Activated CD8-positive, alpha-beta memory T cell treated with anti-CD3 and anti-CD28 coated beads for 24 hours (primary cell): Measurements from ENCODE around the gene SLC4A11.
"Not testable (repeated sequence)": the region's sequence is repeated elsewhere in the genome, so short reads cannot be mapped to it uniquely, and the experiment has no call there.

Experiments
- DNase-seq: peaks from one replicate; pipeline ENCODE4 v3.0.0-alpha.2; 2020

SLC4A11 gene

DNA sequence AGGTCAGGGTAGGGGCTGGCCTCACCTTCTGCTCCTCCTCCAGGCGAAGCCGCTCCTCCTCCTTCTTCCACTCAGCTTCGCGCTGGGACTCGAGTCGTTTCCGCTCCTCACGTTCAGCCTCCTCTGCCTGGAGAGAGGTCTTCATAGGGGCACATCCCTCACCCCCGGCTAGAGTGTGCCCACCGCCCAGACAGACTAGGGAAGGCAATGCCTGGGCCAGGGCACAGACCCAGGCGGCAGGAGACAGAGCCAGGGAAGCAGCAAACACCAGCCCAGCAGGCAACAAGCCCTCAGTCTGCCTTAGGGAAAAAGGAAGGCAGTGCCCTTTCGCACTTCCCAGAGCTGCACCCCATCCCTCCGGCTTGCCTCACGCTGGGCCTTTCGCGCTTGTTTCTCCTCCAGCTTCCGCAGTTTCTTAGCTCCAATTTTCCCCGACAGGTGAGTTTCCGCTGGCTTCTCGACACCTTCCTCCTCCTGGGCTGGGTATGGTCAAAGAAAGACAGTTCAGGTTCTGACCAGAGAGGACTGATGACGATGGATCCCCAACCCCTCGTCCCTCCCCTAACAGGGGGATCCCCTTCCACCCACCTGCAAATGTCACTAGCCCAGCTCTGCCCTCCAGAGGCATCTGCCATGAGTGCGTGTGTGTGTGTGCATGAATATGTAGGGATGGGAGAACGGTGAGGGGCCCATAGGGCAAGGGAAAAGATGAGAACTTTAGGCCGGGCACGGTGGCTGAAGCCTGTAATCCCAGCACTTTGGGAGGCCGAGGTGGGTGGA, 38.8 kb downstream of the SLC4A11 start:
- DNase-seq: no peak

GRCh38 chr20:3199206-3199605, 39.8 kb downstream of the SLC4A11 start:
- no peak for DNase-seq

DNA sequence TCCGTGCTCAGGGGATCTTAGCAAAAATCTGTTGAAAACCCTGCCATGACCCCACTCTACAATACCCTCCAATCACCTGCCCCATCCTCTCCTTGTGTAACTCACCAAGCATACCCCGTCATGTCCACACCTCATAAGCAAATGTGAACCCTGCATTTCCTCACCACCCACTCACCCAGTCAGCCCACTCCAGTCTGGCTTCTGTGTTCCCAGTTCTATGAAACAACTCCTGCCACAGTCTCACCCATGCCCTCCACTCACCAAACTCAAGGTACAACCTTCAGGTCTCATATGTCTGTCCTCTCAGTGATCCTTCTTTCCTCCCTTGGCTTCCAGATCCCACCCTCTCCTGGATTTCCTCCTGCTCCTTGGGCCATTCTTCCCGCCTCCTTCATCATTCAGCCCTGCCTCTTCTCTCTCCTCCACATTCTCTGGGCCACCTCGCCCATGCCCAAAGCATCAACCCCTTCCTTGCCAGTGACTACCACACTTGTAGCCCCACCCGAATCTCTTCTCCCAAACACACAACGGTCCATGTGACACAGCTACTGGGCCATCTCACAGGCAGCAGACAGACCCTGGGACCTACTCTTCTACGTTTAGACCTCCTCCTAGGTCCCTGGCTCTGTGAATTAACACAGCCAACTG, 43.3 kb downstream of the SLC4A11 start:
- no peak for DNase-seq

DNA sequence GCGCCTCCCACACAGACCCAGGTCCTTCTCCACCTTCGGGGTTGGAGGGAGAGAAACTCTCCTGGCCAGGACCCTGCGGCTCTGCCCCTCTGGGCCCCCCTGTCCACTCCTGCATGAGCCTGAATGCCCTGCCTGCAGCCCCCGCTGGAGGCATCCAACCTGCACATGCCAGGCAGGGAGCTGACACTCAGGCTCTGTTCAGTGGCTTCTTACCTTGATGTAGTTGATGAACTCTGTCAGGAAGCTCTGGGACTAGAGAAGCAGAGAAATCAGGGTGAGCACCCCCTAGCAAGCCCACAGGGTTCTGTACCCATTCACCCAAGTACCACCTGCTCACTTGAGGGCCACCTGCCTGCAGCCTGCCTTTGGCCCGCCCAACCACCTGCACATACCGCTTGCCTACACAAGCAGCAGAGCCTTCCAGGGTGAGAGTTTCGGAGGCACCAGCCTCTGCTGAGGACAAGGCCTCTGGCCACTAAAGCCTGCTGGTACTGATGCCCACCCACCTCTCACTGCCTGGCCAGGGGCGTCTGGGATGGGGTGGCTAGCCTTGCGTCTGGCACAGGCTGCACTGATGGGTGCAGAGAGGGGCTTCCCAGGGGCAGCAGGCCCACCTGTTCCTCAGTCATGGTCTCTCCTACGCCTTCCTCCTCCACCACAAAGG, 44.2 kb downstream of the SLC4A11 start:
- no peak for DNase-seq

- DNase-seq: no peak
Observed at GRCh38 chr20:3193806-3194616, 45.0 kb downstream of the SLC4A11 start.

GRCh38 chr20:3192226-3193015, 46.6 kb downstream of the SLC4A11 start:
- DNase-seq: no peak

DNA sequence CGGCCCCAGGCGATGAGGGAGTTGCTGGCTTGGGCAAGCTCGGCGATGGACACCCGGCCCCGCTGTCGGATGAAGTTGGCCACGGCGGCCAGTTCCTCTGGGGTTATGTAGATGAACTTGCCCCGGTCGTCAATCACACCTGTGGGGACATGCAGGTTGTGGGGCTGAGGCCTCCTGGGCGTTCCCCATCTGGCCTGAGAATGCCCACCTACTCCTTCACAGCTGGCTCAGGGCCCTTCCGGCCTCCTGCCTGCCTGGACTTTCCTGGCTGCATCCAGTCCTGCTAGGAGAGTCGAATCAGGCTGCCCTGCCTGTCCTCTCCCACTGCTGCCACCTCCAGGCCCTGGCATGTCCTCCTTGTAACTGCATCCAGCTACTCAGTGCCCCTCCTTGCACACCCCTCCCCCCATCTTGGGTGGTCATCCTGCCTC, 48.3 kb downstream of the SLC4A11 start:
- no peak for DNase-seq

GRCh38 chr20:3189561-3190131, 49.3 kb downstream of the SLC4A11 start:
- DNase-seq: no peak

DNA sequence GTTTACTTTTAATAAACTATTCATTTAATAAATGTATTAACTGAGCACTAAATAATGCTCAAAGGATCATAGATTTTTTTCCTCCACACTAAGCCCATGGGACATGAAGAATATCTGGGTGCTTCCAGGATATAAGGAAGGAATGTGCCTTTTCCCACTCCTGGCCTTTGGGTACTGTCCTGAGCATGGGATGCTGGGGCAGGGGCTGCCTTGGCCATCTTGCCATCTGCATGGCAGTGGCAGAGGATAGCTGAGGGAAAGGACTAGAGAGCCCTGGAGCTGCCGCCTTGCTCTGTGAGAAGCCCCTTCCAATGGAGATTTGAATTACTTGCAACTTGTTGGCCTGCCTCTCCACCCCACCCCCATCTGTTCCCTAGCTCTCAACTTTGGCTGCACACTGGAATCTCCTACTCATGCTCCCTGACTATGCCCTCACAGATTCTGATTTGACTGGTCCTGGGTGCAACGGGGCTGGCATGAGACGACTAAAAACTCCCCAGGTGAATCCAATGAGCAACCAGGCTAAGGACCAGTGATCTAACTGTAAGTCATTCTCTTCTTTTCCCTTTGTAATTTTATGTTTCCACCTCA, 50.1 kb downstream of the SLC4A11 start:
- no peak for DNase-seq

- DNase-seq: not testable (repeated sequence)
Observed at GRCh38 chr20:3187861-3188260, 51.1 kb downstream of the SLC4A11 start.

DNA sequence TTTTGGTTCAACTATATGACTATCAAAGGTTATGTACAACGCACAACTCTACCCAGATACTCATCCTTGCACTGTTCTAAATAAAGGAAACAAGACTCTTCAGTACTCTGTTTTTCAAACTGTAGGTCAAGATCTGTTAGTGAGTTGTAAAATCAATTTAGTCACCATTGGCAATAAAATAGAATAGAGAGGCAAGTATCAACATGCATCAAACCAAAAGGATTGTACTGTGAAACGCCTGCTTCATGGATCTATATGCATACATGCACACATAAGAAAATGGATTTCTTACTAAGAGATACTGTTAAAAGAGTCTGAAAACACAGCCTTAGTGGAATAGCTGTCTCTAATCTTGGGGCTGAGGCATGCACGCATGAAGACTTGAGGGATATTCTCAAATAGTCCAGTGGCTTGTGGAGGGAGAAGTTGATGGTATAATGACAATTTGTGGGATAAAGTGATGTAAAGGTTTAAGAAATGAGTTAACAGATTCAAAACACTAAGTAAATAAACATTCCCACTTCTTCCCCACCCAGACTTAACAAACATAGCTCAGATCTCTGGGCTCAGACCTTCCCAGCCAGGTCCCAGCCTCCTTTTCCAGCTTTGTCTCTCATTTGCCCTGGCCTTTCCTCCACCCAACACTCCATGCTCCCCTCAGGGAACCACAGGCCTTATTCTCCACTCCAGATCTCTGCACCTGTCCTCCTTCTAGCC, 54.9 kb downstream of the SLC4A11 start:
- no peak for DNase-seq

DNA sequence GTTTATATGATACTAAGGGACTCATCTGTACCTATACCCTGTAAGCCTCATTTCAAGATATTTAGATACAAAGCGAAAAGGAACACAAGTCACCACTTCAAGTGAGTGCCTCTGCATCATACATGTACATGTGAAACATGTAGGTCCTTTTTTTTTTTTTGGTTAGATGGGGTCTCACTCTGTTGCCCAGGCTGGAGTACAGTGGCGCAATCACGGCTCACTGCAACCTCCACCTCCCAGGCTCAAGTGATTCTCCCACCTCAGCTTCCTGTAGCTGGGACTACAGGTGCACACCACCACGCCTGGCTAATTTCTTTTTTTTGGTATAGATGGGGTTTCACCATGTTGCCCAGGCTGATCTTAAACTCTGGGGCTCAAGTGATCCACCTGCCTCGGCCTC, 56.6 kb downstream of the SLC4A11 start:
- DNase-seq: not testable (repeated sequence)

GRCh38 chr20:3181270-3181669, 57.7 kb downstream of the SLC4A11 start:
- DNase-seq: no peak

- no peak for DNase-seq
Observed at GRCh38 chr20:3180319-3180718, 58.7 kb downstream of the SLC4A11 start.

DNA sequence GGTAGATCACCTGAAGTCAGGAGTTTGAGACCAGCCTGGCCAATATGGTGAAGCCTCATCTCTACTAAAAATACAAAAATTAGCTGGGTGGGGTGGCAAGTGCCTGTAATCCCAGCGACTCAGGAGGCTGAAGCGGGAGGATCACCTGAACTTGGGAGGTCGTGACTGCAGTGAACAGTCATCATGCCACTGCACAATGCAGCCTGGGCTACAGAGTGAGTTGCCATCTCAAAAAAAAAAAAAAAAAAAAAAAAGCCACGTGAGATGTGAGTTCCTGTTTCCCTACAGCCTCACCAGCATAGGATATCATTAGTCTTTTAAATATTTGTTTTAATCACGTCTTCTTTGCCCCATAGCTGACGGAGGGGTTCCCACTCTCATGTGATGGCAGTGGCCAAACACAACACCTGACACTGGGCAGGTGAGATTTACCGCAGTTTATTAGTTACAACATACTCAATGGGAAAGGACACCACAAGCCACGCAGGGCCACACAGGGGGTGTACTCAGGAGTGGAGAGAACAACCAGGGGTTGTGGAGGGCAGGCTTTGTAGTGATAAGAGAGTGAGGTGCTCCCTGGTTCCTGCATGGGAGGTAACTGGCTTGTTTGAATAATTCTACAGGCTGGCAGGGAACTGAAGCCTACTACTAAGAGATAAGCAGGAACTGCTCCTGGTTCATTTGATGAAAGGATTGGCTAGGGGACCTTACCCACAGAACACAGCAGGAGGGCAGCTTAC, 61.1 kb downstream of the SLC4A11 start:
- no peak for DNase-seq
